ENCODE results near the gene ARHGDIA.

The ARHGDIA gene

DNA sequence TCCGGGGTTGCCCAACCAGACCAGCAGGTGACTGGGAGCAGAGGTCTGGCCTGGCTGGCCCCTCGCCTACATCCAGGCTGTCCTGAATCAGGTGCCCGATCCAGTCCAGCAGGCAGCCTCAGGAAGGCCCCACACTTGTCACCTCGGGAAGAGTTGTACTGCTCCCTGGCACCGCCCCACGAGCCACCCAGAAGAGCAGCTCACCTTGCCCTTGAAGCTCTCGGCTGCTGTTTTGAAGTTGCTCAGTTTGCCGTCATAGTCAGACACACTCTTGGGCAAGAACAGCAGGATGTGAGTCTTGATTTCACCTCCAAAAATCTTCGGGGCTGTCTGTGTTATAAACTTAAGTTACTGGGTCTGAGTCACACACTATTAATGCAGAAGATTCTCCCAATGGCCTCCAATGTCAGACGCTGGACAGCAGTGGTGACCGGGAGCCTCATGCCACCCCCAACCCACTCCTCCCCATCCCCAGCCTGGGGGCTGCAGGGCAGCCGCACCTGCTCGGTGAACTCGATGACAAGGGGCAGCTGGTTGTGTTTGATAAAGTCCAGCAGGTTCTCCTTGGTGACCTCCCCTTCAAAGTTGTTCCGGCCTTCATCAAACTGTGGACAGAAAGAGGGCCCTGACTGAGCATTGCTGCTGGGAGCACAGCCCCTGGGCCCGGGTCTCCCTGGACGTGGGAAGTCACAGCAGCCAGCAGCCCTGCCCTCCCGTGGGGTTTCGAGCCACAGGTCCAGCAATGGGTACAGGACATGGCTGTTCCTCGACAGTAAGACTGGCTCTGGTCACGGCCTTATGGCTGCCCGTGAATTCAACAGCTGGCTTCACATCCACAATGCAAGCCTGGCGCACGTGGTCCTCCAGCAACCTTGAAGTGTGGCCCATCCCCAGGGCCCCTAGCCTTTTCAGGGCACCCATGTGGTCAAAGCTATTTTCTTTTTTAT is 24.1 kb downstream of the ARHGDIA start:
- no peak for TF ChIP-seq ZFX (IDR thresholded peaks at IDR 0.05)
- TF ChIP-seq, protein P1, sequence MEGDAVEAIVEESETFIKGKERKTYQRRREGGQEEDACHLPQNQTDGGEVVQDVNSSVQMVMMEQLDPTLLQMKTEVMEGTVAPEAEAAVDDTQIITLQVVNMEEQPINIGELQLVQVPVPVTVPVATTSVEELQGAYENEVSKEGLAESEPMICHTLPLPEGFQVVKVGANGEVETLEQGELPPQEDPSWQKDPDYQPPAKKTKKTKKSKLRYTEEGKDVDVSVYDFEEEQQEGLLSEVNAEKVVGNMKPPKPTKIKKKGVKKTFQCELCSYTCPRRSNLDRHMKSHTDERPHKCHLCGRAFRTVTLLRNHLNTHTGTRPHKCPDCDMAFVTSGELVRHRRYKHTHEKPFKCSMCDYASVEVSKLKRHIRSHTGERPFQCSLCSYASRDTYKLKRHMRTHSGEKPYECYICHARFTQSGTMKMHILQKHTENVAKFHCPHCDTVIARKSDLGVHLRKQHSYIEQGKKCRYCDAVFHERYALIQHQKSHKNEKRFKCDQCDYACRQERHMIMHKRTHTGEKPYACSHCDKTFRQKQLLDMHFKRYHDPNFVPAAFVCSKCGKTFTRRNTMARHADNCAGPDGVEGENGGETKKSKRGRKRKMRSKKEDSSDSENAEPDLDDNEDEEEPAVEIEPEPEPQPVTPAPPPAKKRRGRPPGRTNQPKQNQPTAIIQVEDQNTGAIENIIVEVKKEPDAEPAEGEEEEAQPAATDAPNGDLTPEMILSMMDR (conservative IDR thresholded peaks at IDR 0.05) = no peak
- H3K27ac ChIP-seq = peak overlapping the region; percentile 59

DNA sequence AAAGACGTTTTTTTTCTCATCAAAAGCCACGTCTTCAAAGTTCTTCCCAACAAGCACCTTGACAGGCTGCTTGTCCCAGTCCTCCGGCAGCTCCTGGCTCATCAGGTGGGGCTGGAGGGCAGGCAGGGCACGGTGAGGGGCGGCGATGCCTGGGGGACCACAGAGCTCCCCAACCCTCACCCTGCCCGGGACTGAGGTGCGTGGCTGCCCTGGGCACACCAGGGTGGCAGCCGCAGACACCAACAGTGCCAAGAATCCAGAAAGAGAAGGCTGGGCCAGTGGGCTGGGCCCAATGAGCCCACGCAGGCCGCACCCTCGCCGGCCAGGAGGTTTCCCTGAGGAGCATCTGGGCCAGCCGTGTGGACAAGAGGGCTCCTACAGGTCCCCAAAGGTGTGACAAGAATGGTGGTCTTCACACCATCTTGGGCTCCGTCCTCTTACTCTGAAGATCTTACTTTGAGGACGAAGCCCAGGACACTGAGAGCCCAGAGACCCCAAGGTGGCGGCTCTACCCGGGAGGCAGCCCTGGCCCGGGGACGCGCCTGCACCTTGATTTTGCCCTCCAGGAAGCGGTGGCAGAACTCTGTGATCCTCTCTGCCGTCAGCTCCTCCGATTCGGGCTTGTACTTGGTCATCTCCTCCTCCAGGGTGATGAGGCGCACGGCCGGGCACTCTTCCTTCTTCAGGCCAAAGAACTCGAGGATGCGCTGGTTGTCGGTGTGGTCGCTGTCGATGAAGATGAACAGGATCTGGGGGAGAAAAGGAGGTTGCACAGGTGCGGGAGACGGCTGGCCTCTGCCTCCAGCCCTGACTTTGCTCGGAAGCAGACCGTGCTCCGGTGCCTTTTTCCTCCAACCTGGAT is 25.0 kb downstream of the ARHGDIA start:
- H3K27ac ChIP-seq = peak overlapping the region; percentile 59
- TF ChIP-seq, protein P1 (conservative IDR thresholded peaks at IDR 0.05) = no peak
- TF ChIP-seq ZFX (IDR thresholded peaks at IDR 0.05) = no peak

GRCh38 chr17:81845361-81845760 is 25.8 kb downstream of the ARHGDIA start:
- peak overlapping the region; percentile 59; the same call in 1 of the 2 replicates for H3K27ac ChIP-seq

DNA sequence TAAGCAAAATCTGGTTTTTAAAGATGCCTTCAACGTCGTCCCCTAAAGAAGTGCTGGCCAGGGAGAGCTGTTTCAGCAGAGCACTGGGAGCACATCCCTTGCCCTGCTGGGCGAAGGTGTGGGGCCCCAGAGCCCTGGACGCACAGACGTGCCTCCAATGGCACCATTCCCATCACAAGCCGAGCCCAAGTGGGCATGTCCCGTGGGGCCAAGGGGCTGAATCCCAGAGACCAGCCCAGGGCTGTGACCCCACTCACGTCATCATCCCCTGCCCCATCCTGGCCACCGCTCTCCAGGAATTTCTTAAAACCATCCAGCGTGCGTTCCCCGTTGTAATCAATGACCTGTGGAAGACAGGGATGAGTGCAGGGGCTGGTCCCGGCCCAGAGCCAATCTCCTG is 26.2 kb downstream of the ARHGDIA start:
- no peak overlapping the region for H3K27ac ChIP-seq
- TF ChIP-seq, protein P1 (conservative IDR thresholded peaks at IDR 0.05) = no peak
- no peak for TF ChIP-seq ZFX (IDR thresholded peaks at IDR 0.05)

More at GRCh38 chr17:81845361-81845760, 25.8 kb downstream of the ARHGDIA start:
- no peak for TF ChIP-seq ZFX (IDR thresholded peaks at IDR 0.05)
- TF ChIP-seq, protein P1 (conservative IDR thresholded peaks at IDR 0.05) = no peak

DNA sequence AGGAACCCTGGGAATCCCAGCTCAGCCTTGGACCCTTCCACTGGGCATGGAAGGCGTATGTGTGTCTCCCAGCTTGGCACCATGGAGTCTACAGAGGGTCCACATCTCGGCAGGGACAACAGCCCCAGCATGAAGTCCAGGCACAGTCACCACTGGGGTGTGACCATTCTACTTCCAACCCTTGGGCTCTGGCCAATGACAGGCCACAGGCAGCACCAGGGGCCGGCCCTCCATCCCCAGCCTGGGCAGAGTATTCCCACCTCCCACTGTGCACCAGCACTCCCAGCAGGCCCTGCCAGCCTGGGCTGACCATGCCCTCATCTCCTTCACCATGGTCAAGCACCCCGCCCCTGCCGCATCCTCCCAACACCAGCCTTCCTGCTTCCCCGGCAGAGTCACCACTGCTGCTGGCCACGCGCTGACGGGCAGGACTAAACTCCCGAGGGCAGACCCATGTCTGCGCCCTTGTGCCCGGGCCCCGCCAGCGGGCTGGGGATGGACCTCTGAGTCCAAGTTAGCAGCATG is 26.7 kb downstream of the ARHGDIA start:
- no peak overlapping the region for H3K27ac ChIP-seq
- TF ChIP-seq ZFX (IDR thresholded peaks at IDR 0.05) = no peak
- TF ChIP-seq, protein P1 (conservative IDR thresholded peaks at IDR 0.05) = no peak

DNA sequence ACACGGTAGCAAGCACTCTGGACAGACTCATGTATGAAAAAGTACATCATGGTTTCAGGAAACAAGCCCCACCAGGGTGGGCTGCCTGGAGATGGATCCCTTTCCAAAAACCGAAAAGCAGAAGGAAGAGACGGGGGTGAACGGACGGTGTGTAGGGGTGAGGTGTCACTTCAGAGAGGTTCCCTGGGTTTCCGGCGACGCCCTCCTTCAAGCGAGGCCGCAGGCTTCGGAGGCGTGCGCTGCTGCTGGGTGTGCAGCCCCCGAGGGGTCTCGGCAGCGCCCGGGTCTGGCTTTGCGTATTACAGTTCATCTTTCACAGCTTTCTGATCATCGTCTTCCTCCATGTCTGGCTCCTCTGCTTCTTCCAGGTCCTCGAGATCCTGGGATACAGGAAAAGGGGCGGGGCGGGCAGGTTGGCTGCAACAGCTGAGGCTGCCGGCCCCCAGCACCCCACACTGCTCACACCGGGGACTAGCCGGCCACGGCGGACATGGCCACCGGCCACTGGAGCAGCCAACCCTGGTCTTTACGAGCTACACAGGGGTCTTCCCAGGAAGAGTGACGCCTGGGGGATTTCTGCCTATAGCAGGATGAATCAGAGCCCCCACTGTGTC is 27.3 kb downstream of the ARHGDIA start:
- H3K27ac ChIP-seq = no peak overlapping the region

More for the DNA sequence above, 27.3 kb downstream of the ARHGDIA start:
- TF ChIP-seq ZFX (IDR thresholded peaks at IDR 0.05) = no peak
- TF ChIP-seq, protein P1 (conservative IDR thresholded peaks at IDR 0.05) = no peak
